ENCODE measurements around the gene MGA.
A peak's percentile ranks its signal among the peaks of the same experiment; 100 is the strongest.
"Not testable (repeated sequence)": the region's sequence is repeated elsewhere in the genome, so short reads cannot be mapped to it uniquely, and the experiment has no call there.

The MGA gene

DNA sequence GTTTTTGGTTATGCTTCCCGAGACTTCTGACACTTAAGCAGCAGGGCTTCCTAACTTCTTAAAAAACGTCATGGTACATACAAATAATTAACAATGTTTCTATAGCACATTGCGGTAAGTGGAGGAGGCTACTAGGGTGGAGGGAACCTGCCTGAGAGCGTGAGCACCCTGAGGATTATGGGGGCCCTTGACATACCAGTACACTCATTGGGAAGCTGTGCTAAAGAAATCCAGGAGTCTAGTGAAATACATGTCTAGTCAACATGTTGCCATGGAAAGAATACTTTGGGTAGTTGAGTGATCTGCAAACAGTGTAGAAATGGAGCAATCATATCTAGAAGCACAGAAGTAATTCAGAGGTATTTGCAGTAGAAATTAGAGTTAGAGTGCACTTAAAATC is 74.8 kb downstream of the MGA start:
- TF ChIP-seq, protein P1, sequence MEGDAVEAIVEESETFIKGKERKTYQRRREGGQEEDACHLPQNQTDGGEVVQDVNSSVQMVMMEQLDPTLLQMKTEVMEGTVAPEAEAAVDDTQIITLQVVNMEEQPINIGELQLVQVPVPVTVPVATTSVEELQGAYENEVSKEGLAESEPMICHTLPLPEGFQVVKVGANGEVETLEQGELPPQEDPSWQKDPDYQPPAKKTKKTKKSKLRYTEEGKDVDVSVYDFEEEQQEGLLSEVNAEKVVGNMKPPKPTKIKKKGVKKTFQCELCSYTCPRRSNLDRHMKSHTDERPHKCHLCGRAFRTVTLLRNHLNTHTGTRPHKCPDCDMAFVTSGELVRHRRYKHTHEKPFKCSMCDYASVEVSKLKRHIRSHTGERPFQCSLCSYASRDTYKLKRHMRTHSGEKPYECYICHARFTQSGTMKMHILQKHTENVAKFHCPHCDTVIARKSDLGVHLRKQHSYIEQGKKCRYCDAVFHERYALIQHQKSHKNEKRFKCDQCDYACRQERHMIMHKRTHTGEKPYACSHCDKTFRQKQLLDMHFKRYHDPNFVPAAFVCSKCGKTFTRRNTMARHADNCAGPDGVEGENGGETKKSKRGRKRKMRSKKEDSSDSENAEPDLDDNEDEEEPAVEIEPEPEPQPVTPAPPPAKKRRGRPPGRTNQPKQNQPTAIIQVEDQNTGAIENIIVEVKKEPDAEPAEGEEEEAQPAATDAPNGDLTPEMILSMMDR (conservative IDR thresholded peaks at IDR 0.05): no peak
- TF ChIP-seq ZFX (IDR thresholded peaks at IDR 0.05): no peak
- no peak overlapping the region for H3K27ac ChIP-seq

DNA sequence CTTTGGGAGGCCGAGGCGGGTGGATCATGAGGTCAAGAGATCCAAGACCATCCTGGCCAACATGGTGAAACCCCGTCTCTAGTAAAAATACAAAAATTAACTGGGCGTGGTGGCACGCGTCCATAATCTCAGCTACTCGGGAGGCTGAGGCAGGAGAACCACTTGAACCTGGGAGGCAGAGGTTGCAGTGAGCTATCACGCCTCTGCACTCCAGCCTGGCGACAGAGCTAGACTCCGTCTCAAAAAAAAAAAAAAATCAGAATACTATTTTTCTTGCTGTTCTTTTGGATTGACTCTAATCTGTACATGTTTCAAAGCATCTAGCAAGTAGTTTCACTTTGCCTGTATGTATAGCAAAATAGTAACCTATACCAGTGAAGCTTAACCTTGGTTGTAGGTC is 75.3 kb downstream of the MGA start:
- H3K27ac ChIP-seq: not testable (repeated sequence)

DNA sequence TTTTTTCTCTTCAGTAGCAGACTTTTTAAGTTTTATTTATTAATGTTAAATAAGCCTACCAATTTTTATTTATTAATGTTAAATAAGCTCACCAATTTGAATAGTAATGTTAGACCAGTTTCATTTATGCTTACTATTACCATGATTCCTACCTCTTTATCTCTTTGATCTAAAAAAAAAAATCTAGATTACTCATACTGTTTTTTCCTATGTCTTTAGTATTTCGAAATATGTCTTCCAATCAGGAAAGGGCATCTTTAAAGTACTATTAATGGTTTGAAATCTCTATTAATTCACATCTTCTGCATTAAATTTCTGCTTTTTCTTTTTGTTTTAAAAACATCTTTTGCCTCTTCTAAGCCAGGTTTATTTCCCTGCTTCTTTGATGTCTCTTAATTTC is 86.6 kb downstream of the MGA start:
- no peak overlapping the region for H3K27ac ChIP-seq
- TF ChIP-seq, protein P1 (conservative IDR thresholded peaks at IDR 0.05): no peak
- no peak for TF ChIP-seq ZFX (IDR thresholded peaks at IDR 0.05)

DNA sequence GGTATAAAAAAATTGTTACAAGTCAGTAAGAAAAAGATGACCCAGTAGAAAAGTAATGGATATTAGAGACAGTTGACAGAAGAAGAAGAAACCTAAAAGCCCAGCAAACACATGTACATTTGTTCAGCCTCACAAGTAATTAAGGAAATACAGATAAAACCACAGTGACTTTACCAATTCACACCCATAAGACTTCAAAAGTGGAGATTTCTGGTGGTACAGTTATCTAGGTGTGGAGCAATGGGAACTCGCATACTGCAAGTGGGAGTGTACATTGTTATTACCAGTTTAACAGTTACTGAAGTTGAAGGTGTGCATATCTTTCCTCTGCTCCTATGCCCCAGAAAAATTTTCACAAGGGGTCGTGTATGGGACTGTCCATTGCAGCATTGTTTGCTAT is 96.0 kb downstream of the MGA start:
- TF ChIP-seq, protein P1 (conservative IDR thresholded peaks at IDR 0.05): no peak
- no peak for TF ChIP-seq ZFX (IDR thresholded peaks at IDR 0.05)
- no peak overlapping the region for H3K27ac ChIP-seq

DNA sequence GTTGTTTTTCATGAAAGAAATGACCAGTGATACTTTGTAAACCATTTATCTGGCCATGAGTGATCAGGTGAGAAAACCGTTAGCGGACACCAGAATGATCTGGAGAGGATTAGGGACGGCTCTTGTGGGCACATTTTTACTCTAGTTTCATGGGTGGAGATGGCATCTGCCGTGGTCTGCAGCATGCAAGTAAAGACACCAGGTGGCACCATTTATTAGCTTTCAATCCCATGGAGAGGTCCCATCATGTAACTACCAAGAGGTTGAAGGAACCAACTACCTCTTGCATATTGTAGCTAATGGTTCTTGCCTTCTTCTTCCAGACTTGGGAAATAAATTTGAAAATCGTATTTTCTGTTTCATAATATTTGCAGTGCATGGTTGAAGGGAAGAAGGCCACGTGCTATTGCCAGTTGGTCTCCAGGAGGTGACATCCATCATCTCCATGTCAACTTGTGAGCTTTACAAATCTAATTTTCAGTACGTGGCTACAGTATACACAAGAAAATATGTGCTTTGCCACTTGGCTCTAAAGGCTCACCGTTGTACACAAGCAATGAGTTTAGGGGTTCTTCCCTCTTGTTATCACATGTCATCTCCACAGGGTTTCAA is 112.6 kb downstream of the MGA start:
- H3K27ac ChIP-seq: no peak overlapping the region
- TF ChIP-seq, protein P1 (conservative IDR thresholded peaks at IDR 0.05): peak; percentile 70
- TF ChIP-seq ZFX (IDR thresholded peaks at IDR 0.05): no peak

DNA sequence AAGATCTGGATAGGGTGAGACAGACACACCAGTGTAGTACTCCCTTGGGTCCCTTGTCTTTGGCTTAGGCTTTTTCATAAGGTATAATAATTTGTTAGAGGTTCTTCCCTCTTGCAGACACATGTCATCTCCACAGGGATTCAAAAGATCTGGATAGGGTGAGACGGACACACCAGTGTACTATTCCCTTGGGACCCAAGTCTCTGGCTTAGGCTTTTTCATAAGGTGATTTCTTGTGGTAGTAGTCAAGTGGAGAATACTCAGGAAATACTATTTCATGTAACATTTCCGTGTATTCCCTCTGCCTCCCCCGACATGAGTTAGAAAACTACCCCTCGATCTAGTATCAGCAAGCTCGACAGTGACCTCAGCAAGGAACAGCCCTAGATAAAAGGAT is 113.1 kb downstream of the MGA start:
- TF ChIP-seq, protein P1 (conservative IDR thresholded peaks at IDR 0.05): no peak
- no peak for TF ChIP-seq ZFX (IDR thresholded peaks at IDR 0.05)
- H3K27ac ChIP-seq: peak overlapping the region; percentile 70; the same call in 1 of the 2 replicates

DNA sequence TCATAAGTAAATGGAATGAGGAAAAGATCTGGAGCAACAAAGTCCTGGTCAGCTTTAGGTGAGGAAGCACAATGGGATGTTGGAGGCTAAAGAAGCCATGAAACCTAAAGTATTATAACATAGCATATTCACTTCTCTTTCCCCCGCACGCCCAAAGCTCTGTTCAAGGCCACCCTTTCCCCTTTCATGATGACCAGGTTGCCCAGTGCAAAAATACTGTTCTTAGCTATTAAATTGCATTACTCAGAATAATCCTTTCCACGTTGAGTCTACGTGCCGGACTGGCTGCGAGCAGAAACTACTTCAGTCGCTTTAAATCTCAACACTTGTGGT is 113.5 kb downstream of the MGA start:
- peak overlapping the region; percentile 70 for H3K27ac ChIP-seq
- no peak for TF ChIP-seq ZFX (IDR thresholded peaks at IDR 0.05)
- TF ChIP-seq, protein P1 (conservative IDR thresholded peaks at IDR 0.05): no peak

Measured in C4-2B (cell line).